ENCODE measurements around the gene PPM1E.
"Not testable (repeated sequence)": the region's sequence is repeated elsewhere in the genome, so short reads cannot be mapped to it uniquely, and the experiment has no call there.

Gene PPM1E

GRCh38 chr17:58840820-58841612 is 85.4 kb downstream of the PPM1E start:
- no peak for DNase-seq (ENCODE audit: low spot score)

DNA sequence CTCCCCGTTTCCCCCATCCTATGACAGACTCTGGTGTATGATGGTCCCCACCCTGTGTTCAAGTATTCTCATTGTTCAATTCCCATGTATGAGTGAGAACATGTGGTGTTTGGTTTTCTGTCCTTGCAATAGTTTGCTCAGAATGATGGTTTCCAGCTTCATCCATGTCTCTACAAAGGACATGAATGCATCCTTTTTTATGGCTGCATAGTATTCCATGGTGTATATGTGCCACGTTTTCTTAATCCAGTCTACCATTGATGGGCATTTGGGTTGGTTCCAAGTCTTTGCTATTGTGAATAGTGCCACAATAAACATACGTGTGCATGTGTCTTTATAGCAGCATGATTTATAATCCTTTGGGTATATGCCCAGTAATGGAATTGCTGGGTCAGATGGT is 90.8 kb downstream of the PPM1E start:
- not testable (repeated sequence) for DNase-seq (ENCODE audit: low spot score)

- DNase-seq (ENCODE audit: low spot score): not testable (repeated sequence)
These were observed 94.5 kb downstream of the PPM1E start for GRCh38 chr17:58850106-58850505.

- no peak for DNase-seq (ENCODE audit: low spot score)
These were observed 109.6 kb downstream of the PPM1E start for GRCh38 chr17:58865301-58865700.

- no peak for DNase-seq (ENCODE audit: low spot score)
These were observed 115.1 kb downstream of the PPM1E start for GRCh38 chr17:58870747-58871146.

DNA sequence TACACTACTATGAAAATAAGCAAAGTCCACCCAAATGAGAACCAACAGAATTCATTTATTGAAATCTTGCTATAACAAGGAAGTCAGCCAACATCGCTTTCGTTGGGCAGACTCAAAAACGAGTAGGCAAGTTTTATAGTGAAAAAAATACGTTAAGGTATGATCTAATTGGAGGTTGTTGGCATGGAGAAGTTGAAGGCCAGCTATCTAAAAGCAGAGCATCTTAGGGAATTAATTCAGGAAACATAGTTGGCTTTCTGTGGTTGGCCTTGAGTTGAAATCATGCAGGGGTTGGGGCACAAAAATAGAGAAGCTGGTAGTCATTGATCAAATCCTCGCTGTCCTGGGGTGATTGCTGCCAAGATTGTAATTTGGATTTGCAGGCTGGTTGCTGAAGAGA is 118.3 kb downstream of the PPM1E start:
- no peak for DNase-seq (ENCODE audit: low spot score)

DNA sequence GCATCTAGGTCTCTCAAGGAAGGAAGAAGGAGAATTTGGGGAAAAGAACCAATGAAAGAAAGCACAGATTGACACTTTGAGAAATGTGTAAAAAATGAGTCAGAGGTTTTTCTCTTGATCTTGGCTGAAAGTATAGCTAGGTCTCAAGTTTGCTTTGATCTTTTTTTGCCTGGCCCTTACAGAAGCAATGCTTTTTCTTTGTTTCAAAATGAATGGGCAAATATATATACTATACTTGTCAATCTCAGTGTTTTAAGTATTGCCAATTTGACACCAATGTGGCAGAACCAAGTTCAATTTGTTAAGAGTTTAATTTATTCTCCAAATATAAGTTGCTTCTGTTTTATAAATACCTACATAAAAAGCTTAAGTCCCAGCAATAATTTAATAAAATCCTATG is 119.6 kb downstream of the PPM1E start:
- DNase-seq (ENCODE audit: low spot score): no peak

DNA sequence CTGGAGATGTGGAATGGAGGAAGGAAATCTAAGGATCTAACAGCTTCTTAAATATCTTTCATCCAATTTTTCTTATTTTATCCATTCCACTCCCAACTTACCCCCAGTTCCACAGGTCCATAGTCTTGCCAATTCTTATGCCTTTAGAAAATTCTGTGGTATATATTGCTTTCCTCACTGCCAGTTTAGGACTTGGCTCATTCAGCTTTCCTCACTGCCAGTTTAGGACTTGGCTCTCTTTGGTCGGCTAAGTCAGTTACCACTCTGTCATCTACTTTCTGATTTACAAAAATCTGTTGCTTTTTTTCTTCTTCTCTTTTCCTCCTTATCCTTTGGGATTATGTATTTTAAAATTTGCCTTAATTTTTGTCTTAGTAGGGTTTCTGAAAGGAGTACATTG is 128.5 kb downstream of the PPM1E start:
- no peak for DNase-seq (ENCODE audit: low spot score)

- no peak for DNase-seq (ENCODE audit: low spot score)
These were observed 130.9 kb downstream of the PPM1E start for GRCh38 chr17:58886514-58886913.

GRCh38 chr17:58889928-58890327 is 134.3 kb downstream of the PPM1E start:
- no peak for DNase-seq (ENCODE audit: low spot score)

DNA sequence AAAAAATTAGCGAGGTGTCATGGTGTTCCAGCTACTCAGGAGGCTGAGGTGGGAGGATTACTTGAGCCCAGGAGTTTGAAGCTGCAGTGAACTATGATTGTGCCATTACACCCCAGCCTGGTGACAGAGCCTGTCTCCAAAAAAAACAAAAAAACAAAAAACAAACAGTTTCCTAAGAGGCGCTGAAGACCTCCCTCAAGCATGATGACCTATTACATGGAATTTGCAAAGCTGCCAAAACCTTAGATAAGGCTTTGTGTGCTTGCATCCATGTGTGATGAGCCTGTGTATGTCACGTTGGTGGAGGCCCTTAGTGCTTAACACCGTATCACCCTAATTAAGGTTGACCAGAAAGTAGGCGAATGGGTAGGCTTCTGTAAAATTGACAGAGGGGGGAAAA is 143.5 kb downstream of the PPM1E start:
- no peak for DNase-seq (ENCODE audit: low spot score)

DNA sequence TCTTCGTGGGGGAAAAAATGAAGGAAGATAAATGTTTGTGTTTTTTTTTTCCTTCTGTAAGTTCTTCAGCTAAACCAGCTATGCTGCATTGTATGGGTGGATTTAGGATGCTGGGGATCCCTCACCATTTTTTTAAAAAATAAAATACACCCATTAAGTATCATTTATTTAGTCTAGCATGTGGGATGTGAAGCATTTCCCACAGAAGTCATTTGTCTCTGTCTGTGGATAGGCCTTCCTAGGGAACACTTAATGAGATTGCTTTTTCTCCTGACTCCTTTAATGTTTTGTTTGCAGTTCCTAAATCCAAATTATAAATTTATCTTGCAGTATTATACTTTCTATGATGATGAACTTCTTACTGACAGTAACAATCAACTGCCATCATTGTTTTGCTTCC is 146.7 kb downstream of the PPM1E start:
- no peak for DNase-seq (ENCODE audit: low spot score)

GRCh38 chr17:58911741-58912343 is 156.2 kb downstream of the PPM1E start:
- no peak for DNase-seq (ENCODE audit: low spot score)

DNA sequence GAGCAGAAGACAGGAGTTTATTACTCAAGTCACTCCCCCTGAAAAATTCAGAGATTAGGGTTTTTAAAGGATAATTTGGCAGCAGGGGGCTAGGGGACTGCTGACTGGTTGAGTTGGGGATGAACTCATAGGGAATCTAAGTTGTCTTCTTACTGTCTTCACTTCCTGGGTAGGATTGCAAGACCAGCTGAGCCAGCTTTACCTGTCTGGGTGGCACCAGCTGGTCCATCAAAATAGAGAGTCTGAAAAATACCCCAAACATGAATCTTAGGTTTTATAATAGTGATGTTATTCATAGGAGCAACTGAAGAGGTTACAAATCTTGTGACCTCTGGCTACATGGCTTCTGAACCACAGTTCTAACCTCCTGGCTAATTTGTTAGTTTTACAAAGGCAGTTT is 157.9 kb downstream of the PPM1E start:
- no peak for DNase-seq (ENCODE audit: low spot score)

DNA sequence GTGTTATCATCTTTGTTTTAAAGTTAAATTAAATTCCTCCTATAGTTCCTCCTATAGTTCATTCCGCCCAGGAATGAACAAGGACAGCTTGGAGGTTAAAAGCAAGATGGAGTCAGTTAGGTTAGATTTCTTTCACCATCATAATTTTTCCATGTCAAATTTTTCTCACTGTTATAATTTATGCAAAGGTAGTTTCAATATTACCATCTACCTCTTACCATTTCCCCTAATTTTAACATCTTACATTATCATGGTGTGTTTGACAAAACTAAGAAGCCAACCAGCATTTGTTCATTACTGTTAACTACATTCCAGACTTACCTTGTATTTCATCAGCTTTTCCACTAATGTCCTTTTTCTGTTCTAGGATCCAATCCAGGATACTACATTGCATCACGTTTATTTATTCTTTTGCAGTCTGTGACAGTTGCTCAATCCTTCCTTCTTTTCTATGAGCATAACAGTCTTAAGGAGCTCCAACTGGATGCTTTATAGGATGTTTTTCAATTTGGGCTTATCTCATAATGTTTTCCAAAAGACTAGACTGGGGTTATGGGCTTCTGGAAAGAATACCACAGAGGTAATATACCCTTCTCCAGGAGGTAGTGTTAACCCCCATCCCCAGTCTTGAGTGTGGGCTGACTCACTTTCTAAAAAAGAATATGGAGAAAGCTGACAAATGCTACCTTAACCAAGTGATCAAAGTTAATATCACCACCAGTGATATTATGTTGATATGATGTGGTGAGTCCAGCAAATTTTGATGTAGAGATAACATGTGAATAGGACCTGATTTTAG is 158.5 kb downstream of the PPM1E start:
- DNase-seq (ENCODE audit: low spot score): no peak

- no peak for DNase-seq (ENCODE audit: low spot score)
These were observed 161.6 kb downstream of the PPM1E start for GRCh38 chr17:58917228-58917627.

DNA sequence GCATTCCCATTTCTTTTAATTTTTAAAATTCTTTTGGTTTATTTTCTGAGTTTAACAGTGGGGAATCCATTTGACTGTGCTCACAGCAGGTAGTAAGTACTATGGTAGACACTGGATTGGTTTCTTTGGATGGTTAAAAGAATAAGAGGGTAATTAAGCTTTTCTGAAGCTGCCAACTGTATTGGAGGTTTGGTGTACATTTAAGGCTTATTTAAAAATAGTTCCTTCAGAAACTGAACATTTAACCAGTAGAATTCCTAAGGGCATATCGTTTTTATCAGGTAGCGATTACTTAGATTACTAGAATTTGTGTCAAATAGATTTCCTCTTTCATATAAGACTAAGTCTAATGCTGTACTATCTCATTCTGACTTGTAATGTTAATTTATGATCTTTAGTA is 162.4 kb downstream of the PPM1E start:
- no peak for DNase-seq (ENCODE audit: low spot score)

GRCh38 chr17:58918884-58919283 is 163.2 kb downstream of the PPM1E start:
- DNase-seq (ENCODE audit: low spot score): no peak

DNA sequence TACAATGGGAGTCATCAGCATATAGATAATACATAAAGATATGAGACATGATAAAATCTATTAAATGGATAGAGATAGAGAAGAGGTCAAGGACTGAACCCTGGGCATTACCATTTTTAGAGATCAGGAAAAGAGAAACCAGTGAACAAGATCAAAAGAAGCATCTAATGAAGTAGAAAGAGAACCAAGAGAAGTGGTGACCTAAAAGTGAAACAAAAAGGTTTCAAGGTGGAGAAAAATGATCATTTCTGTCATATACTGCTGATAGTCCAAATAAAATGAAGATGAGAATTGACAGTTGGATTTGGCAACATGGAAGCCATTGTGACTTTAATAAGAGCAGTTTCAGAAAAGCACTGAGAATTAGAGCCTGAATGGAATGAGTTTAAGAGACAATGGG is 165.1 kb downstream of the PPM1E start:
- no peak for DNase-seq (ENCODE audit: low spot score)

GRCh38 chr17:58932956-58933355 is 177.3 kb downstream of the PPM1E start:
- no peak for DNase-seq (ENCODE audit: low spot score)

DNA sequence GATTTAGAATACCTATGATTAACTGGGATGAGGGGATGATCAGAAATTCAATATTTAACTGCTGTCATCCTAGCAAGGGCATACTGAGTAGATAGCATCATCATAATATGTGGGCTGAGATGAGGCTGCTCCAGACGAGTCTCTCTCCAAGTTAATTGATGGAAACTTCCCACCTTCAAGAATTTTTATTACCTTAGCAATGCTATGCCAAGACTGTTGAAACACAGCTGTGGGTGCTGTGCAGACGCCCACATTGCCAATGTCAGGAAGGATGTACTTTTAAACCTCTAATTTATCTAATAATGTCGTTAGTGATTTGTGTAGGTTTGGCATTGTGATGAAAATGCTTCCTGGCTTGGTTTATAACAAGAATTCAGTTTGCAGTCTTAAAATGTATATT is 180.6 kb downstream of the PPM1E start:
- DNase-seq (ENCODE audit: low spot score): no peak

GRCh38 chr17:58944166-58944565 is 188.5 kb downstream of the PPM1E start:
- no peak for DNase-seq (ENCODE audit: low spot score)

DNA sequence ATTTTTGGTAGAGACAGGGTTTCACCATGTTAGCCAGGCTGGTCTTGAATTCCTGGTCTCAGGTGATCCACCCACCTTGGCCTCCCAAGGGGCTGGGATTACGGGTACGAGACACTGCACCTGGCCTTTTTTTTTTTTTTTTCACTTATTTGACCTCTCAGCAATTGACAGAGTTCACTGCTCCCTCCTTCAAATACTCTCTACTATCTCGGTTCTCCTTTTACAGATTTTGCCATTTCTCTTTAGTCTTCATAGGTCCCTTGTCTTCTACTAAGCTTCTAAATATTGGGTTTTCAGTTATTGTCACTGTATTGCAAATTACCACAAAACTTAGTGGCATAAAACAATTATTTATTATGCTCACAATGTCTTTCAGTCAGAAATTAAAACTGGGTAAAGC is 191.8 kb downstream of the PPM1E start:
- no peak for DNase-seq (ENCODE audit: low spot score)
